NCI-H187 treated with DMSO at 0.1 percent for 48 hours (cell line): ENCODE data around the gene CDC42BPB.

ENCODE experiments used
- DNase-seq: peaks from one replicate; lab custom pipeline; 2025; lab: John Stamatoyannopoulos, UW

CDC42BPB gene

DNA sequence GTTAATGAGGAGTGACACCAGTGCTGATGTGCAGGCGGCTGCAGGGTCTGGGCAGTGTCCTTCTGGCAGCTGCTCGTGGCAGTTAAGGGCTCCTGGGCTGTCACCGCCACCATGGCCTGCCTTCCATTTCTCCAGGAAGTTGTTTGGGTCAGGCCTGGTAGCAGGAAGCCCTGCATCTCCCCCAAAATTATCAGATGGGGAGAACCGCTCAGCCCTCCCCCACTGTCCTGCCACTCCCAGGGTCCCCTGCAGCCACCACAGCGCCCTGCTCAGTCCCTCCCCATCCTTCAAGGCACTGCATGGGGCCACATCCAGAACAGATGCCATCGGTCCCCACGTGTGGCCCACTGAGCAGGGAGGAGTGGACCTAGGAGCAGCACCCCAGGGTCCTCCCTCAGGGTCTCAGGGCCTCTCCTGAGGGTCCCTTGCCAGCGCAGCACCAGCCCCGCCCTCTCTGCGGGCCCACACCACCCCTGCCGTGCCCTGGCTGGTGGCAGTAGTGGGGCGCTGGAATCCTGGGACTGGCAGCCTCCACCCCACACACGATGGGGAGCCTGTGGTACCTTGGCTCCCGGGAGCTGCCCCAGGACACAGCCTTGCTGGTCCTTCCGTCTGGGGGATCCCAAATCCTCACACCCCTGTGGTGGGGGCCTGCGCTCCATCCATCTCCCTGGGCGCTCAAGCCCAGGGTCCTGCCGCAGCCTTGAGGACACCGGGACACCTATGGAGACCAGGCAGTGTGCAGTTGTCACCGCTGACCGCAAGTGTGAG lies 145.2 kb downstream of the CDC42BPB start:
- no peak for DNase-seq

DNA sequence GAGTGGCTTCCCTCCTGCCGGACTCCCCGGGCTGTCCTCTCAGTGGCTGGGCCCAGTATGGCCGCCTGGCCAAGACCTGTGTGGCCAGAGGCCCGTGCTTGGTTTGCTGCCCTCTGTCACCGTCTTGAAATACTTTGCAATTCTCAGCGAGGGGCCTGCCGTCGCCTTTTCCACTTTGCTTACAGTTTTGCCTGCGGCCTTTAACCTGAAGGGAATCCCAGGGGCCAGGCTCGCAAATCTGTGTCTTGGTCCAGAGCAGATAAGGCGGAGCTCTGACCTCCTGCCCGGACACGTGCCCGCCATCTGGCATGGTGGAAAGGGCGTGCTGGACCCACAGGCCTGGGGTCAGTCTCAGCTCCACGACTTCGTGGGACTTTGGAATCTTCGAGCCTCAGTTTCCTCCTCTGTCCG lies 145.8 kb downstream of the CDC42BPB start:
- DNase-seq, result no peak

DNA sequence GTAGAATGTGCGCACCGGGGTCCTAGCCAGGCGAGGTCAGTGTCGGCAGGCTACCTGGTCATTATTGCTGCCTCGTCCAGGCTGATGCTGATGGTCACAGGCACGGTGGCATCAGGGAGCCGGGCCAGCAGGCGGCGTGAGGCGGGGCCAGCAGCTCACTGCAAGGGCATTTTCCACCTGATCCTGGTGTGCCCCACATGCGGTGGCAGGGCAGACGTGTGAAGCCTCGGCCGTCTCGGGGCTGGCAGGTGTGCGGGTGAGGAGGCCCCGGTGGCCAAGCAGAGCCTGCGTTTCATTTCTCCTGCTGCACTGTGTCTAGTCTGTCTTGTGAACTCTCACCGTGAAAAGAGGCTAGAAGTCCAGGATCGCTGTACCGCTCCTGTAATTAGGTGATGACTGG lies 146.9 kb downstream of the CDC42BPB start:
- no peak for DNase-seq

DNA sequence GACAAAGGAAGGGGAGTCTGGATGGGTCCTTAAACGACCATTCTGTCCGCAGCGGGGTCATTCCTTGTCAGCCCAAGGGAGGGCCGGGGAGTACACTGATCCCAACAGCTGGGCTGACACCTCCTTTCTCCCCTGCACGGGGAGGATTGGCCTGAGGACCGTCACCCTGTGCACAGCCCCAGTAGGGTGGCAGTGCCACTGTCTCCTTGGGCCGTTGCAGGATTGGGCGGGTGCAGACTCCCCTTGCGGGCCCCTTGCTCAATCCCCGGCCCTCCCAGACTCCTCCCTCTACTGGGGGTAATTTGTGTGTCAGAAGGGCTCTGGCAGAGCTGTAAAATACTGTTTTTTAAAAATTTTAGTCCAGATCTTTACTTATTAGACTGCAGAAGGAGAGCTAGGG lies 147.4 kb downstream of the CDC42BPB start:
- no peak for DNase-seq

DNA sequence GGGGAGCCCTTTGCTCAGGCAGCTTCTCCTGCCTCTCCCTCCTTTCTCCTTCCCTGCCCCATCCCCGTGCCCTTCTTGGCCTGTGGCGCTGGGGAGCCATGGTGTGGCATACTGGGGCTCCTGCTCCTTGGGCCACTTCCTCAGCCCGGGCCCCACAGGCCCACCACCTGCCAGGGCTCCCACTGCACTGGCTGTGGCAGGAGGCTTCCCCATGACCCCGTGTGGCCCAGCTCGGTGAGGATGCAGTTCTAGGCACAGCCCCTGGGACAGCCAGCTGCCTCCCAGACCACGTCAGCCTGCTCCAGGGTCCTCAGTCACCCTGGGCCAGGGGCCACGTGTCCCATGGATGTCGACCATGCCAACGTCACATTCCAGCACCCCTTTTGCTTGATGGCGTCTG lies 147.9 kb downstream of the CDC42BPB start:
- no peak for DNase-seq

DNA sequence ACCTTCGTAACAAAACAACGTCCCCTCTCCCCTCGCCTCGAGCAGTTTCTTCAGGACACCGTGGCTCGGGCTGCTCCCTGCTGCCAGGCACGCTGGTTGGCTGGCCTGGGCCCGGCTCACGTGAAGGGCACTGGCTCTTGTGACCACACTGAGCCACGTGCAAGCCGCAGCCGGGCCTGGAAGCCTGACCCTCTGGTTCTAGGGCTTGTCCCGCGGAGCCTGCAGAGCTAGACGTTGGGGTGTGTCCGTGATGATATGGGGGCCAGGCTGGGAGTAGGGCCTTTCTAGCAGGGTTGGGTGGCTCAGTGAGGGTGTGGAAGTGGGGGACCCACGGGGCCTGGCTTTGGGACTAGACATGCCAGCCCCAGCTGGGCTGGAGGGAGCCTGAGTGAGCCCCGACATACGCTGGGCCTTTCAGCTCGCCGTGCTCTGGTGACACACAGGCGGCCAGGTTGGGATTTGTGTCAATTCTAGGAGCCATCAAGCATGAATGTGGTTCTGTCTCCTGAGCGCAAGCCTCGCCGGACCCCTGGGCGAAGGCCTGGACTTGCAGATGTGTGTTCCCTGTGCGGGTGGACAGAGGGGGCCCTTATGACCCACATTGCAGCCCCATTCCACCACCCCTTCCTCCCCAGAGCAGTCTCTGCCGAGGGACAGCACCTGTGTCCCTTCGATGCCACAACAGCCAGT lies 148.4 kb downstream of the CDC42BPB start:
- no peak for DNase-seq

DNA sequence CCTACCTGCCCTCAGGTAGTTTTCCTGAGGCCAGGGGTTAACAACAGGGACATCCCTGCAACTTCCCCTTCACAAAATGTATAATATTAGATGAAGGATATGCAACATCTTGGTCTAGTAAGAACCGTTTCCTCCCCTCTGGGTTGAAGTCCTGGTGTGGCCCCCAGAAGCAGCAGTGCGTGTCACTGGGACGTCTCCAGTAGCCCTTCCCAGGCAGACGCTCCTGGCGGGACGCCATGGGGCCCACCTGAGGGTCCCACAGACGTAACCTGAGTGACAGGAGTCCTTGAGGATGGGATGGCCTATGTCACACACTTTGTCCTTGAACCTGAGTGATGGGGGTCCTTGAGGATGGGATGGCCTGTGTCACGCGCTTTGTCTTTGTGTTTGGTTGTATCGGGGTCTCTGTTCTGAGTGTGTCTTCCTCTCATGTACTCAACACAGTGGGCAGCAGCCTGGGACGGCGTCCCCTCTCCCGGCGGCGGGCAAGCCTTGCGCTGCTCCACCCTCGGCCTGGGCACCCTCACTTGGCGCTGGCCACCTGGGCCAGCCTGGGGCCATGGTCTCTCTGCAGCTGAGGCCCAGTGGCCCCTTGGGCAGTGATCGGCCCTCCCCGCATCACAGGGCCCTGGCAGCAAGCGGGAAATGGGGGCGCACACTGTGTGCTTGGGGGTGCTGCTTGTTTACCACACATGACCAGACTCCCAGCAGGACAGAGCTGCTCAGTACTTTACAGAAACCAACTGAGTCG lies 149.2 kb downstream of the CDC42BPB start:
- no peak for DNase-seq

DNA sequence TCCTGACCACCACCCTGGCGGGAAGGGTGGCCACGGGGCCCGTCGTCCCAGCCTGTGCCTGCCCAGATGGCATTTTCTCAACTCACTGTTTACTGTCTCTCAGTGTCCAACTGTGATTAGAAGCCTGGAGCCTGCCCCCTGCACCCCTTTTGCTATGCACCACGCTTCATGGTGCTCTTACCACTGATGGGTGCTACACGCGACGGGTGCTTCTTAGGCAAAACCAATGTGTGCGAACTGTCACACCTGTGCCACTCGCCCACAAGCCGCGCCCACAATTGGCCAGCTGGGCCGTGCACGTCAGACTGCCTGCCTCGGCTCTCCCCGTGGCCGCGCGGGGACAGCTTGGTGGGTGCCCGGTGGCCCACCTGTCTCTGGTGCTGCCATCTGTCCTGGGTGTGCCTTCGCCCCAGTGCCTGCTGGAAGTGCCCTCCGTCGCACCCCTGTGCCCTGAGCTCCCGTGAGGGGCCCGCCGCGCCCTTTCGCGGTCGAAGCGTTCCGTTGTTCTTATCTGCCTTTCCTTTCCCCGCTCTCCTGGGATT lies 150.0 kb downstream of the CDC42BPB start:
- no peak for DNase-seq

DNA sequence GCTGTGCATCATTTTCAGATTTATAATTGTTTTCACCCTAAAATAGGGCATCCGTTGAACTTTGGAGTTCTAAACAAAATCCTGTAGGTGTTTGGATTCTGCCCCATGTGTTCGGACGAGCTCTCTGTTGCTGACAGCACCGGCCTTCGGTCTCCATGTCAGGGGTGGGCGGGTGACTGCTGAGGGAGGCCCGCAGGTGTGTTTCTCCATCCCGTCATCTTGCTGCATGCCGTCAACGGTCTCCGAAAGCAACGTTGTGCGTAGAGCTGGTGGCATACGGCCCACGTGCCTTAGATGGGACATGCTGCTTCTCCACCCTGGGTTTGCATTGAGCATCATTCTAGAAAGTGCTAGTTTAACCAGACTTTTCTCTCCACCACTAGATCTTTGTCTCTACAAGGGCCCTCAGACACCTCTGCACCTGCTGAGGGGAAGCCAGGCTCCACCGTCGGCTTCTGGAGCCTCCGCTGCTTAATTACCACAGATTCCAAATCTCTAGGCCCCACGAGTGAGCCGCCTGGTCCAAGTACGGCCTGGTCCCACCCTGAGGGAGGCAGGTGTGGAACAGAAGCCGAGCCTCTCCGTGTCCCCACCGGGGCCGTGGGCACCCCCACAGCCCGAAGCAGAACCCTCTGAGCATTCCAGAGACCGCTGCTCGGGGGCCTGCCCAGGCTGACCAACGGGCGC lies 150.6 kb downstream of the CDC42BPB start:
- DNase-seq, result no peak

DNA sequence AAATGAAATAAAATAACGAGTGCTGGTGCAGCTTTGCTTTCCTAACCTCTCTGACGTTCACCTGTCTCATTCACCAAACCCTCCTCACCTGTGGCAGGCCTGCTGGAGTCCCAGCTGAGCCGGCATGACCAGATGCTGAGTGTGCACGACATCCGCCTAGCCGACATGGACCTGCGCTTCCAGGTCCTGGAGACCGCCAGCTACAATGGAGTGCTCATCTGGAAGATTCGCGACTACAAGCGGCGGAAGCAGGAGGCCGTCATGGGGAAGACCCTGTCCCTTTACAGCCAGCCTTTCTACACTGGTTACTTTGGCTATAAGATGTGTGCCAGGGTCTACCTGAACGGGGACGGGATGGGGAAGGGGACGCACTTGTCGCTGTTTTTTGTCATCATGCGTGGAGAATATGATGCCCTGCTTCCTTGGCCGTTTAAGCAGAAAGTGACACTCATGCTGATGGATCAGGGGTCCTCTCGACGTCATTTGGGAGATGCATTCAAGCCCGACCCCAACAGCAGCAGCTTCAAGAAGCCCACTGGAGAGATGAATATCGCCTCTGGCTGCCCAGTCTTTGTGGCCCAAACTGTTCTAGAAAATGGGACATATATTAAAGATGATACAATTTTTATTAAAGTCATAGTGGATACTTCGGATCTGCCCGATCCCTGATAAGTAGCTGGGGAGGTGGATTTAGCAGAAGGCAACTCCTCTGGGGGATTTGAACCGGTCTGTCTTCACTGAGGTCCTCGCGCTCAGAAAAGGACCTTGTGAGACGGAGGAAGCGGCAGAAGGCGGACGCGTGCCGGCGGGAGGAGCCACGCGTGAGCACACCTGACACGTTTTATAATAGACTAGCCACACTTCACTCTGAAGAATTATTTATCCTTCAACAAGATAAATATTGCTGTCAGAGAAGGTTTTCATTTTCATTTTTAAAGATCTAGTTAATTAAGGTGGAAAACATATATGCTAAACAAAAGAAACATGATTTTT lies 151.9 kb downstream of the CDC42BPB start:
- no peak for DNase-seq

DNA sequence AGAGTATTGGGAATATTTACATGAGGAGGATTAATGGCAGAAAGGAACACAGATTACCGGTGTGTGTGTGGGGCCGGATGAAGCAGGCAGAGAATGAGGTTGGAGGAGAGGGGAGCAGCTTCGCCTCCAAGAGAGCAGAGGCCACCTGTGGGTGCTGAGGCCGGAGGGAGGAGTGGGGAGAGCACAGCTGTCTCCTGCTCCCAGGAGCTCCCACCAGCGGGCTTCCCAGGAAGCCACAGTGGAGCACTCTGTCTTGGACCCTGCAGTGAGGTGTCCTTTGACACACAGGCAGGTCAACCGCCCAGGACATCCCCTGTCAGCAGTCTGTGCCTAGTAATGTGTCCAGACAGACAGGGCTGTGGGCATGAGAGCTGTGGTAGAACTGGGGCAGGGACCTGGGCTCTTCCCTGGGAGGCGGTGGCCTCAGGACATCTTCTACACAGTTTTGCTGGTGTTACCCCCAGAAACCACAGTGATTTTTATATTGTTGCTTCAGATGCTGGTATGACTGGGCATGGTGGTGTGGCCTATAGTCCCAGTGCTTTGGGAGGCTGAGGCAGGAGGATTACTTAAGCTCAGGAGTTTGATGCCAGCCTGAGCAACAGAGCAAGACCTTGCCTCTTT lies 153.3 kb downstream of the CDC42BPB start:
- no peak for DNase-seq

DNA sequence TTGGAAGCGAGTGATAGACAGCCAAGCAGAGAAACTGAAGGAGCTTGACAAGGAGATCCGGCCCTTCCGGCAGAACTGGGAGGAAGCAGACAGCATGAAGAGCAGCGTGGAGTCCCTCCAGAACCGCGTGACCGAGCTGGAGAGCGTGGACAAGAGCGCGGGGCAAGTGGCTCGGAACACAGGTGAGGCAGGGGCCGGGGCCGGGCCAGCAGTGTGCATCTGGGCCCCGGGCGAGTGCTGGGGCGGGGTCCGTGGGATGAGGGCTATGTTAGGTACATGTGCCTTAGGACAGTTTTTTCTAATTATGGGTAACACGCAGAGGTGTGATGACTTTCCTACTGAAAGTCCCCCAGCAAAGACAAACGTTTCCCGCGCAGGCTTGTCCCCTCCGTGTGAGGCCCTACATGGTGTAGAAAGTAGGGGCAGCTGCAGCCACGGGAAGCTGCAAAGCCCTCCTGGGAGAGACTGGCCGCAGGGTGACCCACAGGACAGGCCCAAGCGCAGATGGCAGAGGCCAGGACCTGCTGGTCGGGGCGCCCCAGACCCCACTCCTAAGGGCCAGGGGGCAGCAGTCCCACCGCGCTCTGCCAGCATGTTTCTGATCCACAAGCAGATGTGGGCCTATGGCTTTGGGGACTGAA lies 154.0 kb downstream of the CDC42BPB start:
- DNase-seq, result no peak

DNA sequence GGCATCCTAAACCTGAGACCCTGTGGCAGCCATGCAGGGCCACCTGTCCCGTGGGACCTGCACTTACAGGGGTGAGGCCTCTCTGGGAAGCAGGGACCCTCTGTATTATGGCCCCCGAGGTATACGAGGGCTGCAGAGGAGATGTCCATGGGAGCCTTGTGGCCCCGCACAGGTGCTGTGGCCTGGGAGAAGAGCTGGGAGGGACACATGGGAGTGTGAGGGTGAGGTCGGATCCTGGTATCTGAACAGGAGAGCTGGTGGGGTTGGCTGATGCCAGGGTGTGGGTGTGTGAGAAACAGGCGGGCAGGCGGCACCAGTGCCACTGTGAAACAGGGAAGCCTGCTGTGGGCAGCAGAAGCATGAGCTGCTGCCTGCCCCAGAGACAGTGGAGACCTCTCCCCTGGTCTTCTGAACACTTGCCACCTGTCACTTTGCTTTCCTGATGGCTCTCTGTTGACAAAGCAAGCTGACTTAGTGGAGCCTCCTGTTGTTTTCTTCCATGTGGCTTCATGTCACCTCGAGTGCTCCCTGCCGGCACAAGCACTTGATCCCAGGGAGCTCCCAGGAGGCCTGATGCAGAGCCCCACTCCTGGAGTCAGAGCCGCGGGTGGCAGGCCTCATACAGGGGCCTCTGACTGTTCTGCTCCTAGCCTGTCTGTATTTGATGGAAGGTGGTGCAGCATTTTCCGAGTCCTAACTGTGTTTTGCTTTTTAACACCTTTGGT lies 154.7 kb downstream of the CDC42BPB start:
- DNase-seq, result peak; percentile 15

DNA sequence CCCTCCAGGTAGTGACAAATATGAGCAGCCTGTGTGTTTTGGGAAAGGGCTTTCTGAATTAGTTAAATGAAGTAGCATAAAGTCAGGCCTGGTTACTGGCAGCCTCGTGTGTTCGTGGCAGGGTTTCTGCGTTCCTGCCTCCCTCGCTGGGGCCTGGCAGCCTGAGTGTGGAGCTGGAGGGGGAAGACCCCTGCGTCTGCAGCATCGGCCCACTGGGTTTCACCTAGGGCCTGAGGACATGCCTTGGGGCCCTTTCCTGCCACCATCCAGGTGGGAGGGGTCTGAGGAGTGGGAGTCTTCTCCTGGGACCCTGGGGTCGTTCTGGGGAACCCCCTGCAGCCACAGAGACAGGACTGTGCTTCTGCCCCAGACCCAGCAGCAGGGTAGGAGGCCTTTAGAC lies 155.3 kb downstream of the CDC42BPB start:
- no peak for DNase-seq

DNA sequence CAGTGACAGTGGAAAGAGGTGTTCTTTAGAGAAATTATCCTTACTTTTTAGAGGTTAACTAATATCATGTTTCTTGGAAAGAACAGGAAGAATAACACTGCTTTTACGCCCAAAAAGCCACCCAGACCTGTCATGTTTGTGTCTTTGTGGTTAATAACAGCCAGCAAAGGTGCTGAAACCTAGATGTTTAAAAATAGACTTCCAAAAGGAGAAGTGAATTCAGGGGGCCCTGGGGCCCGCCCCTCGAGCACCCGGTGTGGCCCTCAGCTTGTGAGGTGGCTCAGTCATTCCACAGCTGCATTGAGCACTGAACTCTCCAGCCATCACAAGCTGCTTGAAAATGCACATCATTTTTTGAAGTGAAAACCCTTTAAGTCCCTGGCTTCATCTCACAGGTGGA lies 155.7 kb downstream of the CDC42BPB start:
- no peak for DNase-seq

DNA sequence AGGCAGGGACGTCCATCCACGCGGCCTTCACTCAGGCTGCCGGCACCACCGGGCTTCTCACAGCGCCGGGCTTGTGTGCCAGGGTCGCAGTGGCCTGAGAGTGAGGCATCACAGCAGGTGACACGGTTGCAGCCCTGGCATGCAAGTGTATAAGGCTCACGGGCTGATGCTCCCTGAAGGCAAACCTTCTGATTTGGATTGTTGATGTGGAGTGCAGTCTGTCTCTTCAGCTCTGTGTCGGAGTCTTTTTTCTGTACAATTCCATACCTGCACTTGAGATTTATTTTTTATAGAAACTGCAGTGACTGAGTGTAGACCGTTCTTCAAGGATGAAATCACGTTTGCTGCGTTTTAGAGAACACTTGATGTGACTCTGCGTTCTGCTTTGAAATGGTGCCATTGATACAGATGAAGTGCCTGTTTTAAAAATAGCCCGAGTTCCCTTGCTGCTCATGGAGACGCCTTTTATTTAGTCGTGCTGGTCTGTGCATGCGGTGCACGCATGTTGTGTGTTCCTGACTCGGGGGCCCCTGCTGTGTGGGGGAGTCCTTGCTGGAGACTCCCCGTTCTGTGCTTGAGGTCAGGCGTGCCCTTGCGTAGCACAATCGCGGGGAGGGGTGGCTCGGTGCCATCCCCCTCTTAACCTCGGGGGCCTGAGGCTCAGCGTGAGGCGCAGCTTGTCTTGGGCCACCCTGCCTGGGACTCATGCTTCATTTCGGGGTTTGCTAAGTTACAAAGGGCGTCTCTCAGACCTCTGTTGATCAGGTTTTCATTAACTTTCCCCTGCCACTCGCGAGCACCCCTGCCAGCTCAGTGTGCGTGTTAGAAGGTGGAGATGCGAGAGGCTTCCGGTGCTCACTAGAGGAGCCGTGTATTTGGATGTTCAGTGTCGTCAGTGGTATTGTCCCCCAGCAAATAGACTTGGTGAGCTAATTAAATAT lies 156.4 kb downstream of the CDC42BPB start:
- DNase-seq, result no peak

DNA sequence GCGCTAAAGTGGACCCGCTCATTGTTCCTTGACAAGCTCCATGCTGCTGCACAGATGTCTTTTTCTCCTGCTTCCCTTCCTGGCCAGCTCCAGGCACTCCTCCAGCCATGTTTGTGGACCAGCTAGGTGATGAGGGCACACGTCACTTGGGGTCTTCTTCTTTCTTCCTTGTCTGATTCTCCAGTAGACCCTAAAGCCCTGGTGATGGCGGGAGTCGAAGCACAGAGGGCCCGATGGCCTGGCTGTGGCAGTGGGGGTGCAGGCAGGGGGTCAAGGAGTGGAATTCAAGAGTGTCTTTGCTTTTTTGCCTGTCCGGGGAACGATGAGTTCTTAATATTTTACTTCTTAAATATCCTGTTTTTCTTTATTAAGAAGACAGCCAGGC lies 157.8 kb downstream of the CDC42BPB start:
- no peak for DNase-seq
